T-helper 1 cell treated with Interleukin-12 subunit alpha and Interleukin-12 subunit beta and Interleukin-4 antibody, amounts not matched to agents 30 μg/mL and 1 μg/mL, for 36 hours (primary cell): ENCODE results near the gene CACNB2.

Experiments used
- H3K27ac Mint-ChIP-seq: one replicate; pipeline ENCODE4 v1.8.0; 2021; ENCODE audit warnings: mild to moderate bottlenecking, mixed read lengths
- H3K27me3 Mint-ChIP-seq: one replicate; pipeline ENCODE4 v1.8.0; 2021; ENCODE audit warnings: low read depth, mixed read lengths
- H3K36me3 Mint-ChIP-seq: one replicate; pipeline ENCODE4 v1.8.0; 2021; ENCODE audit warnings: low read depth, mixed read lengths
- H3K4me1 Mint-ChIP-seq: one replicate; pipeline ENCODE4 v1.8.0; 2021; ENCODE audit warnings: low read depth, mixed read lengths
- H3K4me3 Mint-ChIP-seq: one replicate; pipeline ENCODE4 v1.8.0; 2021; ENCODE audit warnings: mild to moderate bottlenecking, moderate library complexity, mixed read lengths
- H3K9me3 Mint-ChIP-seq: one replicate; pipeline ENCODE4 v1.8.0; 2021; ENCODE audit warnings: mixed read lengths

The CACNB2 gene

GRCh38 chr10:18294633-18295032 is 154.4 kb downstream of the CACNB2 start:
- H3K4me3 Mint-ChIP-seq: no peak overlapping the region
- H3K9me3 Mint-ChIP-seq: no peaks in the 10 kb centered on the region
- no peaks in the 10 kb centered on the region for H3K4me1 Mint-ChIP-seq
- H3K27me3 Mint-ChIP-seq: no peaks in the 10 kb centered on the region
- H3K27ac Mint-ChIP-seq: no peak overlapping the region
- H3K36me3 Mint-ChIP-seq: no peaks in the 10 kb centered on the region

- H3K9me3 Mint-ChIP-seq: no peaks in the 10 kb centered on the region
- H3K27me3 Mint-ChIP-seq: no peaks in the 10 kb centered on the region
- no peaks in the 10 kb centered on the region for H3K4me1 Mint-ChIP-seq
- no peaks in the 10 kb centered on the region for H3K36me3 Mint-ChIP-seq
- H3K4me3 Mint-ChIP-seq: no peak overlapping the region
- H3K27ac Mint-ChIP-seq: no peak overlapping the region
Observed at GRCh38 chr10:18297659-18298058, 157.4 kb downstream of the CACNB2 start.

GRCh38 chr10:18298256-18298655 is 158.0 kb downstream of the CACNB2 start:
- no peak overlapping the region for H3K27ac Mint-ChIP-seq
- H3K4me1 Mint-ChIP-seq: no peaks in the 10 kb centered on the region
- H3K4me3 Mint-ChIP-seq: no peak overlapping the region
- no peaks in the 10 kb centered on the region for H3K36me3 Mint-ChIP-seq
- no peaks in the 10 kb centered on the region for H3K9me3 Mint-ChIP-seq
- no peaks in the 10 kb centered on the region for H3K27me3 Mint-ChIP-seq

GRCh38 chr10:18303851-18304801 is 163.9 kb downstream of the CACNB2 start:
- H3K4me3 Mint-ChIP-seq: no peak overlapping the region
- no peaks in the 10 kb centered on the region for H3K36me3 Mint-ChIP-seq
- no peaks in the 10 kb centered on the region for H3K4me1 Mint-ChIP-seq
- no peaks in the 10 kb centered on the region for H3K27me3 Mint-ChIP-seq
- no peak overlapping the region for H3K27ac Mint-ChIP-seq
- H3K9me3 Mint-ChIP-seq: no peaks in the 10 kb centered on the region

GRCh38 chr10:18306031-18306430 is 165.8 kb downstream of the CACNB2 start:
- H3K27me3 Mint-ChIP-seq: no peaks in the 10 kb centered on the region
- H3K4me3 Mint-ChIP-seq: no peak overlapping the region
- H3K9me3 Mint-ChIP-seq: no peaks in the 10 kb centered on the region
- no peak overlapping the region for H3K27ac Mint-ChIP-seq
- H3K36me3 Mint-ChIP-seq: no peaks in the 10 kb centered on the region
- H3K4me1 Mint-ChIP-seq: no peaks in the 10 kb centered on the region

DNA sequence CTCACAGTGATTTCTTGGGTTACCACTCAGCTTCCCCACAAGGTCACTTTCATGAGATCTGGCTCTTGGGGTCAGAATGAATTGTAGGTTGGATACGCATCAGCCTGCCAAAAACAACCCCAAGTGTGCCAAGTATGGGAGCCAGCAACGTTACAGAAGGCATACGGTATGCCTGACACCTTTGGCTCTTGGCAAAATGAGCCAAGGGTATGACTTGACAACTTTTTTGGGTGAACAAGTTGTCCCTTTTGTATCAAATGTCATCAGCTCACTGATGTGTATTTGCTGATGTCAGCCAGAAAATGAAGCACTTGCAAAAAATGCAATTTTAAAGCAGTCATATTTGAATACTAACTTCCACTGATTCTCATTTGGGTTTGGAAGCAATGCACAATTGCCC is 168.4 kb downstream of the CACNB2 start:
- Mint-ChIP-seq H3K4me1 (no peaks in the 10 kb centered on the region), H3K27ac (no peak overlapping the region), H3K36me3 (no peaks in the 10 kb centered on the region), H3K27me3 (no peaks in the 10 kb centered on the region), H3K9me3 (no peaks in the 10 kb centered on the region), H3K4me3 (no peak overlapping the region)

DNA sequence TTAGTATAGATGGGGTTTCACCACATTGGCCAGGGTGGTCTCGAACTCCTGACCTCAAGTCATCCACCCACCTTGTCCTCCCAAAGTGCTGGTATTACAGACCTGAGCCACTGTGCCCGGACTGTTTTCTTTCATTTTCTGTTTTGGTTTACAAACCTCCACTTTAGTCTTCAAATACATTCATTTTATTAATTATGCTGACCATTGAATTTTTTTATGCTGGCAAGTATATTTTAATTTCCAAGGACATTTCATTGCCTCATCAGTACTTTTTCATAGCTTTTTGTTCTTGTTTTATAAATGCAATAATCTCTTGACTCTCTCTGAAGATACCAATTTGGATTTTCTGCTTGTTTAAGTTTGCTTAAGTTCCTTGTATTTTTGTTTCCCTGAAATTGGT is 170.5 kb downstream of the CACNB2 start:
- H3K27ac Mint-ChIP-seq: no peak overlapping the region
- H3K4me1 Mint-ChIP-seq: no peaks in the 10 kb centered on the region
- no peaks in the 10 kb centered on the region for H3K36me3 Mint-ChIP-seq
- H3K27me3 Mint-ChIP-seq: no peaks in the 10 kb centered on the region
- no peaks in the 10 kb centered on the region for H3K9me3 Mint-ChIP-seq
- H3K4me3 Mint-ChIP-seq: no peak overlapping the region

- no peaks in the 10 kb centered on the region for H3K4me1 Mint-ChIP-seq
- no peak overlapping the region for H3K27ac Mint-ChIP-seq
- no peaks in the 10 kb centered on the region for H3K9me3 Mint-ChIP-seq
Observed at GRCh38 chr10:18312374-18313139, 172.3 kb downstream of the CACNB2 start.

GRCh38 chr10:18313140-18313530 is 172.9 kb downstream of the CACNB2 start:
- Mint-ChIP-seq H3K9me3 (no peaks in the 10 kb centered on the region), H3K4me3 (no peak overlapping the region), H3K27me3 (no peaks in the 10 kb centered on the region), H3K27ac (no peak overlapping the region), H3K4me1 (no peaks in the 10 kb centered on the region), H3K36me3 (no peaks in the 10 kb centered on the region)

More at GRCh38 chr10:18312374-18313139, 172.3 kb downstream of the CACNB2 start:
- H3K4me3 Mint-ChIP-seq: no peak overlapping the region
- H3K36me3 Mint-ChIP-seq: no peaks in the 10 kb centered on the region
- no peaks in the 10 kb centered on the region for H3K27me3 Mint-ChIP-seq

GRCh38 chr10:18313626-18314025 is 173.4 kb downstream of the CACNB2 start:
- no peak overlapping the region for H3K27ac Mint-ChIP-seq
- no peaks in the 10 kb centered on the region for H3K9me3 Mint-ChIP-seq
- no peaks in the 10 kb centered on the region for H3K36me3 Mint-ChIP-seq

DNA sequence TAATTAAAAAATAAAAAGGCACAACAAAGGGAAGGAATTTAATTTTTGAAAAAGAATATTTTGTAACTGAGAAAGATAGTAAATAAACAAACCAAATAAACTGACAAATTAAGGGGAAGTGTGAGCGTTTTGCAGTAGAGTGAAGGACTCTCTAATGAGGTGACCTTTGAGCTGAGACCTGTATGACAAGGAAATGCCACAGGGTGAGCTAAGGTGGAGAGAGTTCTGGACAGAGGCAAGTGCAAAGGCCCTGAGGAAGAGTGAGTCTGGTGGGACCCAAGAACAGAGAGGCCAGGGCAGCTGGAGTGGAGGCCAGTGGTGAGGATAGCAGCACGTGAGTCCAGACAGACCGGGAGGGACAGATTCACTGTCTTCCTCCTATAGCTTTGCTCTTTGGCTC is 179.4 kb downstream of the CACNB2 start:
- Mint-ChIP-seq H3K27me3 (no peaks in the 10 kb centered on the region), H3K4me1 (no peaks in the 10 kb centered on the region), H3K9me3 (no peaks in the 10 kb centered on the region), H3K27ac (no peak overlapping the region), H3K4me3 (no peak overlapping the region), H3K36me3 (no peaks in the 10 kb centered on the region)

More at GRCh38 chr10:18313626-18314025, 173.4 kb downstream of the CACNB2 start:
- Mint-ChIP-seq H3K27me3 (no peaks in the 10 kb centered on the region), H3K4me3 (no peak overlapping the region), H3K4me1 (no peaks in the 10 kb centered on the region)

- Mint-ChIP-seq H3K36me3 (no peaks in the 10 kb centered on the region), H3K4me1 (no peaks in the 10 kb centered on the region), H3K9me3 (no peaks in the 10 kb centered on the region), H3K27ac (no peak overlapping the region), H3K27me3 (no peaks in the 10 kb centered on the region), H3K4me3 (no peak overlapping the region)
Observed at GRCh38 chr10:18321371-18321770, 181.1 kb downstream of the CACNB2 start.

DNA sequence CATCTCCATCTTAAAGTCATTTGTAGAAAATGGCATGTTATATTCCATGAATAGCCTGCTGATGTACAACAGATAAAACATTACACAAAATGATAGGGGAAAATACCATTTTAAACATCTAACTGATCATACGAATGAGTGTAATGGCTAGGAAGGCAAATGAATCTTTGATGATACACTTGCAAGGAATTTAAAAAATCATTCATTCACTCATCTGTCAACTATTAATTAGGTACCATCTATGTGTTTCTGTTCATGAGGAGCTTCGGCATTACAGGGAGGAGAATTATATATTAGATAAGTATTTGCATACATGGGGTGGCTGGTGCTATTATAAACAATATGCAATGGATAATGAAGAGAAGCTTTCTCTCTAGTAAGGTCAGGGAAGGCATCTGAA is 183.7 kb downstream of the CACNB2 start:
- H3K27ac Mint-ChIP-seq: no peak overlapping the region
- H3K36me3 Mint-ChIP-seq: no peaks in the 10 kb centered on the region
- H3K4me1 Mint-ChIP-seq: no peaks in the 10 kb centered on the region
- H3K4me3 Mint-ChIP-seq: no peak overlapping the region
- no peaks in the 10 kb centered on the region for H3K9me3 Mint-ChIP-seq
- H3K27me3 Mint-ChIP-seq: no peaks in the 10 kb centered on the region

DNA sequence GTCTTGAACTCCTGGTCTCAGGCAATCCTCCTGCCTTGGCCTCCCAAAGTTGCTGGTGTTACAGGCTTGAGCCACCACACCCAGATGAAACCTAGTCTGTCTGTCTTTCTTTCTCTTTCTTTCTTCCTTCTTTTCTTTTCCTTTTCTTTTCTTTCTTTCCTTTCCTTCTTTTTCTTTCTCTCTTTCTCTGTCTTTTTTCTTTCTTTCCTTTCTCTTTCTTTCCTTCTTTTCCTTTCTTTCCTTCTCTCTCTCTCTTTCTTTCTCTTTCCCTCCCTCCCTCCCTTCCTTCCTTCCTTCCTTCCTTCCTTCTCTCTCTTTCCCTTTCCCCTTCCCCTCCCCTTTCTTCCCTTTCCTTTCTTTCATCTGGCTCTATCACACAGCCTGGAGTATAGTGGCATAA is 185.2 kb downstream of the CACNB2 start:
- Mint-ChIP-seq H3K27me3 (no peaks in the 10 kb centered on the region), H3K27ac (no peak overlapping the region), H3K9me3 (no peaks in the 10 kb centered on the region), H3K4me1 (no peaks in the 10 kb centered on the region), H3K4me3 (no peak overlapping the region), H3K36me3 (no peaks in the 10 kb centered on the region)
